Peyer's patch (tissue), 4 donors: Measurements from ENCODE around the gene ATP8B4.

Experiments
- POLR2A ChIP-seq, 2 donors: fragments of 450-650 bp; IDR thresholded peaks; one replicate each; pipeline ENCODE4 v1.5.1; 2017; ENCODE audit warnings: antibody characterized with exemption in 2 of 2, mild to moderate bottlenecking in 2 of 2, moderate library complexity in 2 of 2
- TF ChIP-seq, protein P1 (sequence below), 6 experiments: fragments of 450-650 bp in 4 of 6; fragments of 200-600 bp in 2 of 6; sonication (generic) in 1 of 6; IDR thresholded peaks; one replicate each; pipeline ENCODE4 v1.5.1; 2017 to 2019; ENCODE audit warnings: antibody characterized with exemption in 6 of 6, mild to moderate bottlenecking in 3 of 6, moderate library complexity in 1 of 6

DNA sequence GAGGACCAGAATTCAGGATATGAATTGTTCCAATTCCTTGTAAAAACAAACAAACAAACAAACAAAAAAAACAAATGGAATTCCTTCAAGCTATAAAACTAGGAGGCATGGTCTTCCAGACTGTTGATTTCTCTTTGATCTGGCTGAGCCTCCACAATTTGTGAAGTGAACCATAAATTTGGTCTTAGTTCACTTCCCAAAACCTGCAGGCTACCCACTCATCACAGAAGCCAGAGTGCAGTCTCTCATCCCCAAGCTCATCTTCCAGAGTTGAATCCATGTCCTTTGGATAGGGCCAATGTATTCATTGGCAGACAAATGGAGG lies 294.3 kb downstream of the ATP8B4 start:
- TF ChIP-seq, protein P1, sequence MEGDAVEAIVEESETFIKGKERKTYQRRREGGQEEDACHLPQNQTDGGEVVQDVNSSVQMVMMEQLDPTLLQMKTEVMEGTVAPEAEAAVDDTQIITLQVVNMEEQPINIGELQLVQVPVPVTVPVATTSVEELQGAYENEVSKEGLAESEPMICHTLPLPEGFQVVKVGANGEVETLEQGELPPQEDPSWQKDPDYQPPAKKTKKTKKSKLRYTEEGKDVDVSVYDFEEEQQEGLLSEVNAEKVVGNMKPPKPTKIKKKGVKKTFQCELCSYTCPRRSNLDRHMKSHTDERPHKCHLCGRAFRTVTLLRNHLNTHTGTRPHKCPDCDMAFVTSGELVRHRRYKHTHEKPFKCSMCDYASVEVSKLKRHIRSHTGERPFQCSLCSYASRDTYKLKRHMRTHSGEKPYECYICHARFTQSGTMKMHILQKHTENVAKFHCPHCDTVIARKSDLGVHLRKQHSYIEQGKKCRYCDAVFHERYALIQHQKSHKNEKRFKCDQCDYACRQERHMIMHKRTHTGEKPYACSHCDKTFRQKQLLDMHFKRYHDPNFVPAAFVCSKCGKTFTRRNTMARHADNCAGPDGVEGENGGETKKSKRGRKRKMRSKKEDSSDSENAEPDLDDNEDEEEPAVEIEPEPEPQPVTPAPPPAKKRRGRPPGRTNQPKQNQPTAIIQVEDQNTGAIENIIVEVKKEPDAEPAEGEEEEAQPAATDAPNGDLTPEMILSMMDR (IDR thresholded peaks at IDR 0.05) = no peak
- no peak for TF ChIP-seq POLR2A (IDR thresholded peaks at IDR 0.05)
